GM21786 (cell line): ENCODE measurements around the gene SUN3.

Source experiments
- ATAC-seq: cut with Tn5 transposase; IDR thresholded peaks from one replicate; pipeline ENCODE4 v1.9.1; 2021; ENCODE audit not compliant: unreplicated experiment

Gene SUN3

GRCh38 chr7:47979145-47979831, 49.6 kb downstream of the SUN3 start, which contains the start of gene HUS1:
Gene HUS1, minus strand, starts transcription at chr7:47979615. Its CDS starts 96 bp downstream, at chr7:47979519.
- ATAC-seq, result peak; percentile 98

- ATAC-seq, result no peak
Measured at GRCh38 chr7:47978790-47979144, 50.1 kb downstream of the SUN3 start.

GRCh38 chr7:47973739-47974138, 55.2 kb downstream of the SUN3 start:
- peak; percentile 44 for ATAC-seq

GRCh38 chr7:47970761-47971160, 58.1 kb downstream of the SUN3 start:
- no peak for ATAC-seq

GRCh38 chr7:47968847-47969774, 59.8 kb downstream of the SUN3 start:
- ATAC-seq, result peak; percentile 67

- ATAC-seq, result no peak
Measured at GRCh38 chr7:47967708-47968107, 61.2 kb downstream of the SUN3 start.

- ATAC-seq, result no peak
Measured at GRCh38 chr7:47967123-47967522, 61.8 kb downstream of the SUN3 start.

GRCh38 chr7:47965456-47965855, 63.5 kb downstream of the SUN3 start:
- ATAC-seq, result no peak

GRCh38 chr7:47962262-47962661, 66.6 kb downstream of the SUN3 start:
- no peak for ATAC-seq

- no peak for ATAC-seq
Measured at GRCh38 chr7:47957156-47957555, 71.8 kb downstream of the SUN3 start.

GRCh38 chr7:47956220-47956619, 72.7 kb downstream of the SUN3 start:
- ATAC-seq, result no peak

- peak; percentile 22 for ATAC-seq
Measured at GRCh38 chr7:47954231-47954911, 74.5 kb downstream of the SUN3 start.

- ATAC-seq, result peak; percentile 40
Measured at GRCh38 chr7:47953822-47954221, 75.1 kb downstream of the SUN3 start.

- no peak for ATAC-seq
Measured at GRCh38 chr7:47952224-47952623, 76.7 kb downstream of the SUN3 start.

GRCh38 chr7:47951374-47951773, 77.5 kb downstream of the SUN3 start:
- ATAC-seq, result no peak

GRCh38 chr7:47950714-47951113, 78.2 kb downstream of the SUN3 start:
- ATAC-seq, result no peak

GRCh38 chr7:47949703-47950102, 79.2 kb downstream of the SUN3 start:
- no peak for ATAC-seq

- no peak for ATAC-seq
Measured at GRCh38 chr7:47948141-47948790, 80.6 kb downstream of the SUN3 start, which contains the start of gene PKD1L1. Gene PKD1L1, minus strand, starts transcription at chr7:47948466. Its CDS starts 26 bp downstream, at chr7:47948440.

GRCh38 chr7:47947355-47947749, 81.6 kb downstream of the SUN3 start:
- no peak for ATAC-seq

- no peak for ATAC-seq
Measured at GRCh38 chr7:47946581-47947354, 82.1 kb downstream of the SUN3 start.
